ENCODE measurements around the gene TMEM270.
"Not testable (repeated sequence)": the region's sequence is repeated elsewhere in the genome, so short reads cannot be mapped to it uniquely, and the experiment has no call there.

Gene TMEM270

GRCh38 chr7:73831834-73832651, 28.9 kb upstream of the TMEM270 start:
- no peak for DNase-seq (ENCODE audit: low read depth in 4 of 4, low spot score in 1 of 4)

- DNase-seq (ENCODE audit: low read depth in 4 of 4, low spot score in 1 of 4), result no peak
Measured at GRCh38 chr7:73832806-73833205, 28.2 kb upstream of the TMEM270 start.

- DNase-seq (ENCODE audit: low read depth in 4 of 4, low spot score in 1 of 4), result no peak
Measured at GRCh38 chr7:73833251-73833919, 27.6 kb upstream of the TMEM270 start.

- DNase-seq (ENCODE audit: low read depth in 4 of 4, low spot score in 1 of 4), result no peak
Measured at GRCh38 chr7:73834626-73835191, 26.2 kb upstream of the TMEM270 start.

GRCh38 chr7:73837167-73837566, 23.8 kb upstream of the TMEM270 start:
- DNase-seq (ENCODE audit: low read depth in 4 of 4, low spot score in 1 of 4), result not testable (repeated sequence)

- no peak for DNase-seq (ENCODE audit: low read depth in 4 of 4, low spot score in 1 of 4)
Measured at GRCh38 chr7:73838642-73839041, 22.3 kb upstream of the TMEM270 start.

GRCh38 chr7:73839290-73839689, 21.7 kb upstream of the TMEM270 start:
- DNase-seq (ENCODE audit: low read depth in 4 of 4, low spot score in 1 of 4), result no peak

GRCh38 chr7:73839743-73840714, 20.9 kb upstream of the TMEM270 start:
- DNase-seq (ENCODE audit: low read depth in 4 of 4, low spot score in 1 of 4), result no peak

- no peak for DNase-seq (ENCODE audit: low read depth in 4 of 4, low spot score in 1 of 4)
Measured at GRCh38 chr7:73840715-73841379, 20.1 kb upstream of the TMEM270 start.

GRCh38 chr7:73841689-73842066, 19.3 kb upstream of the TMEM270 start:
- DNase-seq (ENCODE audit: low read depth in 4 of 4, low spot score in 1 of 4), result no peak

GRCh38 chr7:73842067-73842976, 18.6 kb upstream of the TMEM270 start, which contains the start of gene METTL27:
Gene METTL27, minus strand, starts transcription at chr7:73842516. Its CDS starts 376 bp downstream, at chr7:73842140.
- peak; percentile 67 to 83 (median 78) for DNase-seq (ENCODE audit: low read depth in 4 of 4, low spot score in 1 of 4)

GRCh38 chr7:73844131-73844547, 16.8 kb upstream of the TMEM270 start:
- no peak for DNase-seq (ENCODE audit: low read depth in 4 of 4, low spot score in 1 of 4)

- no peak for DNase-seq (ENCODE audit: low read depth in 4 of 4, low spot score in 1 of 4)
Measured at GRCh38 chr7:73844848-73845460, 16.0 kb upstream of the TMEM270 start.

- DNase-seq (ENCODE audit: low read depth in 4 of 4, low spot score in 1 of 4), result not testable (repeated sequence)
Measured at GRCh38 chr7:73845701-73846195, 15.2 kb upstream of the TMEM270 start.

- DNase-seq (ENCODE audit: low read depth in 4 of 4, low spot score in 1 of 4), result no peak
Measured at GRCh38 chr7:73847941-73848723, 12.8 kb upstream of the TMEM270 start.

GRCh38 chr7:73850781-73851207, 10.2 kb upstream of the TMEM270 start:
- DNase-seq (ENCODE audit: low read depth in 4 of 4, low spot score in 1 of 4), result no peak

GRCh38 chr7:73851410-73852338, 9.3 kb upstream of the TMEM270 start:
- DNase-seq (ENCODE audit: low read depth in 4 of 4, low spot score in 1 of 4), result peak in 3 of 4 experiments; percentile 7 to 19 (median 13)
